Thoracic aorta (tissue), 2 donors: Measurements from ENCODE around the gene CCDC12. TPM values are rescaled to one million over a fixed set of nuclear protein-coding genes. Genes with fewer than 3 reads are reported as not detected.

Source experiments
- ATAC-seq: fragments of 150-250 bp; one replicate; pipeline ENCODE4 v1.8.0; 2017; ENCODE audit warnings: low read depth; ENCODE audit not compliant: insufficient number of reproducible peaks, low FRiP score
- DNase-seq: peaks from one replicate; pipeline ENCODE4 v3.0.0-alpha.2; 2020; ENCODE audit warnings: low spot score
- H3K27ac ChIP-seq, 2 donors: fragments of 200-600 bp; sonication (generic); 1 replicate in 1 of 2; 2 replicates in 1 of 2; pipeline ENCODE4 v1.5.1; 2016; ENCODE audit warnings: mild to moderate bottlenecking in 2 of 2, moderate library complexity in 2 of 2
- H3K27me3 ChIP-seq: fragments of 200-600 bp; sonication (generic); replicated peaks from 2 replicates; pipeline ENCODE4 v1.6.0; 2016; ENCODE audit warnings: mild to moderate bottlenecking; ENCODE audit not compliant: insufficient read depth
- H3K36me3 ChIP-seq: fragments of 200-600 bp; sonication (generic); one replicate; pipeline ENCODE4 v1.5.1; 2016
- H3K4me1 ChIP-seq, 2 donors: fragments of 200-600 bp; sonication (generic); 1 replicate in 1 of 2; 2 replicates in 1 of 2; pipeline versions ENCODE4 v1.5.1 to v1.6.0; 2016; ENCODE audit warnings: low read depth in 2 of 2, mild to moderate bottlenecking in 1 of 2; ENCODE audit not compliant: control insufficient read depth in 1 of 2
- H3K4me3 ChIP-seq: fragments of 200-600 bp; sonication (generic); 2 replicates; pipeline ENCODE4 v1.5.1; 2016; ENCODE audit warnings: mild to moderate bottlenecking
- H3K9me3 ChIP-seq: fragments of 200-600 bp; sonication (generic); 2 replicates; pipeline ENCODE4 v1.5.1; 2016
- CTCF ChIP-seq: fragments of 200-600 bp; sonication (generic); IDR thresholded peaks from one replicate; pipeline ENCODE4 v1.5.1; 2019; ENCODE audit warnings: antibody characterized with exemption
- total RNA-seq, 2 donors: library from RNA; depleted of rRNA; stranded (reverse); fragments of >200 nt; gene quantifications; one replicate each; pipeline versions ENCODE4 v1.1.0 to v1.2.3, GENCODE V29; 2016

CCDC12 gene
- total RNA-seq, 2 donors from 2014 or later, result 29.8 to 58.8 TPM

- ATAC-seq (no peak), DNase-seq (no peak)
- Histone ChIP-seq H3K4me3 (no peak overlapping the region), H3K27me3 (no peaks in the 10 kb centered on the region), H3K4me1 (peaks cover 0 to 7% of the 10 kb centered on the region in 2 donors), H3K27ac (no peak overlapping the region), H3K9me3 (no peaks in the 10 kb centered on the region), H3K36me3 (peaks cover 31% of the 10 kb centered on the region)
- TF ChIP-seq CTCF, result no peak
Measured at GRCh38 chr3:47018269-47018611, 41.7 kb upstream of the CCDC12 start.

GRCh38 chr3:47017504-47018268 lies 41.1 kb upstream of the CCDC12 start:
- ATAC-seq, result no peak
- no peaks in the 10 kb centered on the region for H3K9me3 ChIP-seq
- H3K4me1 ChIP-seq, result peaks cover 0 to 6% of the 10 kb centered on the region in 2 donors
- no peak overlapping the region for H3K27ac ChIP-seq
- no peak overlapping the region for H3K4me3 ChIP-seq
- no peaks in the 10 kb centered on the region for H3K27me3 ChIP-seq
- no peak for TF ChIP-seq CTCF
- peaks cover 31% of the 10 kb centered on the region for H3K36me3 ChIP-seq
- DNase-seq, result no peak

GRCh38 chr3:47016934-47017435 lies 40.4 kb upstream of the CCDC12 start:
- Histone ChIP-seq H3K4me1 (no peaks in the 10 kb centered on the region), H3K27me3 (no peaks in the 10 kb centered on the region), H3K4me3 (no peak overlapping the region), H3K36me3 (peaks cover 31% of the 10 kb centered on the region), H3K27ac (no peak overlapping the region), H3K9me3 (no peaks in the 10 kb centered on the region)
- ATAC-seq (no peak), DNase-seq (no peak)
- no peak for TF ChIP-seq CTCF

GRCh38 chr3:47016086-47016933 lies 39.8 kb upstream of the CCDC12 start:
- DNase-seq (no peak), ATAC-seq (no peak)
- peaks cover 31% of the 10 kb centered on the region for H3K36me3 ChIP-seq
- no peak overlapping the region for H3K4me3 ChIP-seq
- H3K27me3 ChIP-seq, result no peaks in the 10 kb centered on the region
- TF ChIP-seq CTCF, result no peak
- H3K4me1 ChIP-seq, result no peaks in the 10 kb centered on the region
- no peak overlapping the region for H3K27ac ChIP-seq
- H3K9me3 ChIP-seq, result no peaks in the 10 kb centered on the region

GRCh38 chr3:47015151-47015550 lies 38.6 kb upstream of the CCDC12 start:
- H3K36me3 ChIP-seq, result peaks cover 31% of the 10 kb centered on the region
- H3K4me3 ChIP-seq, result no peak overlapping the region
- no peak overlapping the region for H3K27ac ChIP-seq
- no peak for TF ChIP-seq CTCF
- H3K4me1 ChIP-seq, result peaks cover 0 to 3% of the 10 kb centered on the region in 2 donors
- DNase-seq (no peak), ATAC-seq (no peak)
- no peaks in the 10 kb centered on the region for H3K9me3 ChIP-seq
- H3K27me3 ChIP-seq, result no peaks in the 10 kb centered on the region
